K562 (cell line): ENCODE measurements around the gene MYADML2. TPM values are rescaled to one million over a fixed set of nuclear protein-coding genes. Genes with fewer than 3 reads are reported as not detected.

ENCODE experiments used
- PTTG1 ChIP-seq: fragments of 450-650 bp; IDR thresholded peaks from 2 replicates; pipeline ENCODE4 v1.6.1; 2016; ENCODE audit warnings: low read depth, mild to moderate bottlenecking, missing genetic modification characterization, missing compliant biosample characterization
- PURB ChIP-seq: sonication (generic); formaldehyde crosslinking; IDR thresholded peaks from 2 replicates; pipeline ENCODE4 v1.9.0; 2021; ENCODE audit warnings: low read depth, mild to moderate bottlenecking, missing genetic modification reagents
- TCF7 ChIP-seq: sonication (generic); IDR thresholded peaks from 2 replicates; pipeline ENCODE4 v1.6.1; 2016; ENCODE audit warnings: antibody characterized with exemption, borderline replicate concordance
- ZBTB40 ChIP-seq, 2 experiments: fragments of 450-650 bp in 1 of 2; sonication (generic) in 1 of 2; formaldehyde crosslinking in 1 of 2; IDR thresholded peaks; 2 replicates each; pipeline versions ENCODE4 v1.7.1 to v1.9.0; 2016 to 2022; ENCODE audit warnings: inconsistent platforms in 1 of 2, mild to moderate bottlenecking in 1 of 2, missing genetic modification reagents in 1 of 2
- polyA plus RNA-seq, 8 experiments: library from polyadenylated mRNA; depleted of rRNA in 4 of 8; stranded (reverse) in 5 of 8; unstranded in 3 of 8; fragments of >200 nt; fragmentation: Nextera tagmentation in 2 of 8; fragmentation: Illumina TruSeq in 1 of 8; extraction: Ambion mirVana in 2 of 8; extraction: Trizol in 1 of 8; gene quantifications; 2 replicates each; pipeline versions ENCODE4 v1.2.1 to v1.2.3, GENCODE V29; 2011 to 2014; ENCODE audit warnings: inconsistent platforms in 1 of 8, missing spikeins in 1 of 8
- total RNA-seq, 7 experiments: library from RNA; depleted of rRNA in 6 of 7; stranded (reverse); fragments of >200 nt in 6 of 7; fragmentation: Illumina TruSeq in 2 of 7; extraction: Trizol in 2 of 7; gene quantifications; 2 replicates each; pipeline versions ENCODE4 v1.2.1 to v1.2.3, GENCODE V29; 2011 to 2021; ENCODE audit warnings: low replicate concordance in 1 of 7
- TF ChIP-seq, protein P1 (sequence below): fragments of 250-450 bp; sonication (Bioruptor Pico); IDR thresholded peaks from 2 replicates; pipeline ENCODE4 v1.8.0; 2021; ENCODE audit warnings: moderate library complexity, mild to moderate bottlenecking, inconsistent platforms

MYADML2 gene
- total and polyA plus RNA-seq, 9 of the 15 experiments (the other 6 are each of a cell fraction or from before 2014, with no cell fraction given): not detected

DNA sequence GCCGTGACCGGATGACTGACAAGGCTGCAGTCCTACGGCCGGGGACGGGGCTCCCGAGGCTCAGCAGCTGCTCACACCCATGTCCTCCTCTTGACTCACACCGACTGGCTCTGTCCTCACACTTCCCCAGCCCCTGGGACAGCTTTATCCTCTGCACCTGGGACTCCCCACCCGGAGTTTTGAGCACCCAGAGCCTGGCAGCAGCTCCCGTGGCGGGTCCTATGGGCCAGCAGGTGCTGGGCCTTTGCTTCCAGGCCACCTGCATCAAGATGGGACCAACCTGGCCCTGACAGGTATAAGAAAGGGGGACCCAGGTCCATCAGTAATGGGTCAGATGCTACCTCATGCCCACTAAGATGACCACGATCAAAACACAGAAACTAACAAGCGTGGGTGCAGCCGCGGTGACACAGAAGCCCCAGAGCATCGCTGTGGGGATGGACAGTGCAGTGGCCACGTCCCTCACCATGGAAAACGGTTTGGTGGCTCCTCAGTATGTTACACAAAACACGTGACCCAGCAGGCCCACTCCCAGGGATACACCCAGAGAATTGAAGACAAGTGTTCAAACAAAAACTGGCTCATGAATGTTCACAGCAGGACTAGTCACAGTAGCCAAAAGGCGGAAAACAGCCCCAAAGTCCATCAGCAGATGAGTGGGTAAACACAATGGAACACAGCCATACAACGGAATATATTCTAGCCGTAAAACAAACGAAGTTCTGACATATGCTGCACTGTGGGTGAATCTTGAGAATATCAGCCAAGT, 17.2 kb upstream of the MYADML2 start (continued):
- TF ChIP-seq ZBTB40 (IDR thresholded peaks at IDR 0.05) (no peak), ZBTB40 (CRISPR knock-in tag; IDR thresholded peaks at IDR 0.05) (no peak), PTTG1 (tag) (no peak), TCF7 (no peak), PURB (no peak)
- TF ChIP-seq, protein P1, sequence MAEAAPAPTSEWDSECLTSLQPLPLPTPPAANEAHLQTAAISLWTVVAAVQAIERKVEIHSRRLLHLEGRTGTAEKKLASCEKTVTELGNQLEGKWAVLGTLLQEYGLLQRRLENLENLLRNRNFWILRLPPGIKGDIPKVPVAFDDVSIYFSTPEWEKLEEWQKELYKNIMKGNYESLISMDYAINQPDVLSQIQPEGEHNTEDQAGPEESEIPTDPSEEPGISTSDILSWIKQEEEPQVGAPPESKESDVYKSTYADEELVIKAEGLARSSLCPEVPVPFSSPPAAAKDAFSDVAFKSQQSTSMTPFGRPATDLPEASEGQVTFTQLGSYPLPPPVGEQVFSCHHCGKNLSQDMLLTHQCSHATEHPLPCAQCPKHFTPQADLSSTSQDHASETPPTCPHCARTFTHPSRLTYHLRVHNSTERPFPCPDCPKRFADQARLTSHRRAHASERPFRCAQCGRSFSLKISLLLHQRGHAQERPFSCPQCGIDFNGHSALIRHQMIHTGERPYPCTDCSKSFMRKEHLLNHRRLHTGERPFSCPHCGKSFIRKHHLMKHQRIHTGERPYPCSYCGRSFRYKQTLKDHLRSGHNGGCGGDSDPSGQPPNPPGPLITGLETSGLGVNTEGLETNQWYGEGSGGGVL: no peak
